Lower leg skin (tissue), 3 donors: ENCODE data around the gene DNMT3B.

Experiments
- CTCF ChIP-seq, 3 donors: fragments of 450-650 bp; IDR thresholded peaks; one replicate each; pipeline ENCODE4 v1.5.1; 2016; ENCODE audit warnings: antibody characterized with exemption in 3 of 3, mild to moderate bottlenecking in 3 of 3, moderate library complexity in 2 of 3
- POLR2A ChIP-seq, 2 donors: fragments of 450-650 bp; IDR thresholded peaks; one replicate each; pipeline ENCODE4 v1.6.1; 2016 to 2017; ENCODE audit warnings: antibody characterized with exemption in 2 of 2, mild to moderate bottlenecking in 1 of 2, moderate library complexity in 1 of 2

GRCh38 chr20:32764005-32764960 lies 2.1 kb downstream of the DNMT3B start:
- TF ChIP-seq CTCF (IDR thresholded peaks at IDR 0.05) (no peak), POLR2A (IDR thresholded peaks at IDR 0.05) (no peak)
